ENCODE data around the gene PSMB8. TPM values are rescaled to one million over a fixed set of nuclear protein-coding genes. Genes with fewer than 3 reads are reported as not detected.
"Not testable (repeated sequence)": the region's sequence is repeated elsewhere in the genome, so short reads cannot be mapped to it uniquely, and the experiment has no call there.

Gene PSMB8
- total RNA-seq, 2 experiments from 2014 or later, result 120 to 121 TPM

DNA sequence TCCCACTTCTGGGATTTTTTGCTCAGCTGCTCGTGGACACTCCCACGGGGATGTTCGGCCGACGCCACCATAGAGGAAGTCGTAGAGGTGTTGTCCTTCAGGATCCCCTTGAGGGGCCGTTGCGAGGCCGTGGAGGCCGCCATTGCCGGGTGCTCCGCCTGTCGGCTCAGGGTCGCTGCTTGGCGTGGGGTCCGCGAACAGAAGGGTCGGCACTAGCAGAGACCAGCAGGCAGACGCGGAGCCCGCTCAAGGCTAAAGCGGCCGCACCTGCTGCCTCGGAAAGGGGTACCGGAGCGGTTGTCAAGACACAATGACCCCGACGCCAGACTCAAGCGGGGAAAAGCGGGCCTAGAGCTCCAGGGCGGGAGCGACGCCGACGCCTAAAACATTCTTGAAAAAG is 35.8 kb upstream of the PSMB8 start:
- H3K4me1 ChIP-seq (ENCODE audit: insufficient read depth, low read length), result no peaks in the 10 kb centered on the region
- ChIA-PET CTCF (interaction anchor here (0.7 to 1.4 kb wide), 4 partner anchors 12 to 74 kb away, joined by 3 to 7 read pairs (median 4); partner anchors contain the start of genes HLA-DMA and TAP2), POLR2A (no interaction called here)
- ATAC-seq (ENCODE audit: poor library complexity), result no peak
- H3K27me3 ChIP-seq (ENCODE audit: control insufficient read depth in 1 of 2, insufficient read depth in 2 of 2, low read length in 2 of 2), result no peaks in the 10 kb centered on the region
- no peak for DNase-seq
- no peak overlapping the region for H3K27ac Mint-ChIP-seq
- no peak overlapping the region for H3K4me3 Mint-ChIP-seq
- H3K36me3 Mint-ChIP-seq (ENCODE audit: low read depth), result peaks cover 9% of the 10 kb centered on the region
- H3K36me3 ChIP-seq (ENCODE audit: insufficient read depth, low read length), result peaks cover 5% of the 10 kb centered on the region
- H3K9me3 Mint-ChIP-seq, result no peaks in the 10 kb centered on the region
- no peak overlapping the region for H3K4me3 ChIP-seq (ENCODE audit: low read length)
- H3K9me3 ChIP-seq (ENCODE audit: control insufficient read depth in 1 of 2, insufficient read depth in 1 of 2, low read length in 2 of 2), result no peaks in the 10 kb centered on the region
- TF ChIP-seq, protein P1, sequence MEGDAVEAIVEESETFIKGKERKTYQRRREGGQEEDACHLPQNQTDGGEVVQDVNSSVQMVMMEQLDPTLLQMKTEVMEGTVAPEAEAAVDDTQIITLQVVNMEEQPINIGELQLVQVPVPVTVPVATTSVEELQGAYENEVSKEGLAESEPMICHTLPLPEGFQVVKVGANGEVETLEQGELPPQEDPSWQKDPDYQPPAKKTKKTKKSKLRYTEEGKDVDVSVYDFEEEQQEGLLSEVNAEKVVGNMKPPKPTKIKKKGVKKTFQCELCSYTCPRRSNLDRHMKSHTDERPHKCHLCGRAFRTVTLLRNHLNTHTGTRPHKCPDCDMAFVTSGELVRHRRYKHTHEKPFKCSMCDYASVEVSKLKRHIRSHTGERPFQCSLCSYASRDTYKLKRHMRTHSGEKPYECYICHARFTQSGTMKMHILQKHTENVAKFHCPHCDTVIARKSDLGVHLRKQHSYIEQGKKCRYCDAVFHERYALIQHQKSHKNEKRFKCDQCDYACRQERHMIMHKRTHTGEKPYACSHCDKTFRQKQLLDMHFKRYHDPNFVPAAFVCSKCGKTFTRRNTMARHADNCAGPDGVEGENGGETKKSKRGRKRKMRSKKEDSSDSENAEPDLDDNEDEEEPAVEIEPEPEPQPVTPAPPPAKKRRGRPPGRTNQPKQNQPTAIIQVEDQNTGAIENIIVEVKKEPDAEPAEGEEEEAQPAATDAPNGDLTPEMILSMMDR (IDR thresholded peaks at IDR 0.05), result no peak
- intact Hi-C loops (cut with DNase I, micrococcal nuclease), result no loop called here
- H3K4me1 Mint-ChIP-seq (ENCODE audit: low read depth), result no peaks in the 10 kb centered on the region
- no peak overlapping the region for H3K27ac ChIP-seq (ENCODE audit: low read depth in 1 of 2, low read length in 2 of 2)
- no peaks in the 10 kb centered on the region for H3K27me3 Mint-ChIP-seq

DNA sequence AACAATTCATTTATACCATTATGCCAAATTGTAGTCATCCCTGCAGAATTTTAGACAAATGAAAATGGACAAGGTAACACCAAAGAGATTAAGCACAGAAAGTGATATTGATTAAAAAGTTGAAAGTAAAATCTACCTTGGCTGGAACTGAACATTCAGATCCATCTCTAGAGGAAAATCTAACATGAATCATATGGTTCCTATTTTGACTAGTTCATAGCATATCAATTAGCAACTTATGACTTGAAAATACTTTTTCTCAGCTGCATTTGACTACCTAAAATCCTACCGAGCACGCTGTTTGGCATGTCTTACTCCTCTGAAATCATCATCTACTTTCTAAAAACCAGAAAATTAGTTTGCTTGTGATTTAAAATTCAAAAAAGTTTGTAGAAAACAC is 32.8 kb upstream of the PSMB8 start:
- Histone ChIP-seq H3K9me3 (ENCODE audit: control insufficient read depth in 1 of 2, insufficient read depth in 1 of 2, low read length in 2 of 2) (no peaks in the 10 kb centered on the region), H3K27me3 (ENCODE audit: control insufficient read depth in 1 of 2, insufficient read depth in 2 of 2, low read length in 2 of 2) (no peaks in the 10 kb centered on the region), H3K36me3 (ENCODE audit: insufficient read depth, low read length) (peaks cover 5% of the 10 kb centered on the region), H3K4me3 (ENCODE audit: low read length) (no peak overlapping the region), H3K27ac (ENCODE audit: low read depth in 1 of 2, low read length in 2 of 2) (no peak overlapping the region), H3K4me1 (ENCODE audit: insufficient read depth, low read length) (no peaks in the 10 kb centered on the region)
- Mint-ChIP-seq H3K4me1 (ENCODE audit: low read depth) (no peaks in the 10 kb centered on the region), H3K4me3 (no peak overlapping the region), H3K27ac (no peak overlapping the region), H3K27me3 (no peaks in the 10 kb centered on the region), H3K9me3 (no peaks in the 10 kb centered on the region), H3K36me3 (ENCODE audit: low read depth) (peaks cover 9% of the 10 kb centered on the region)
- intact Hi-C loops (cut with DNase I, micrococcal nuclease), result no loop called here
- ChIA-PET CTCF (interaction anchor here (1.0 to 1.8 kb wide), 4 partner anchors 9 to 108 kb away, joined by 3 to 4 read pairs (median 3); partner anchors contain the start of gene TAP2), POLR2A (interaction anchor here (1.2 kb wide), 1 partner anchor 18 kb away, joined by 3 read pairs; no protein-coding TSS in a partner anchor)
- no peak for DNase-seq
- TF ChIP-seq, protein P1 (IDR thresholded peaks at IDR 0.05), result no peak
- ATAC-seq (ENCODE audit: poor library complexity), result no peak

DNA sequence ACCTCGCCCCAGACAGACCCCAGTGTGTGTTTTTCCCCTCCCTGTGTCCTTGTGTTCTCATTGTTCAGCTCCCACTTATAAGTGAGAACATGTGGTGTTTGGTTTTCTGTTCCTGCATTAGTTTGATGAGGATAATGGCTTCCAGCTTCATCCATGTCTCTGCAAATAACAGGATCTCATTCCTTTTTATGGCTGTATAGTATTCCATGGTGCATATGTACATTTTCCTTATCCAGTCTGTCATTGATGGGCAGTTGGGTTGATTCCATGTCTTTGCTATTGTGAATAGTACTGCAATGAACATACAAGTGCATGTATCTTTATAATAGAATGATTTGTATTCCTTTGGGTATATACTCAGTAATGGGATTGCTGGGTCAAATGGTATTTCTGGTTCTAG is 30.1 kb upstream of the PSMB8 start:
- H3K4me3 Mint-ChIP-seq; intact Hi-C loops (cut with DNase I, micrococcal nuclease); H3K27me3 Mint-ChIP-seq; ATAC-seq (ENCODE audit: poor library complexity); H3K4me1 ChIP-seq (ENCODE audit: insufficient read depth, low read length); POLR2A ChIA-PET; H3K4me1 Mint-ChIP-seq (ENCODE audit: low read depth); DNase-seq; H3K36me3 Mint-ChIP-seq (ENCODE audit: low read depth); H3K27me3 ChIP-seq (ENCODE audit: control insufficient read depth in 1 of 2, insufficient read depth in 2 of 2, low read length in 2 of 2); H3K36me3 ChIP-seq (ENCODE audit: insufficient read depth, low read length); H3K27ac Mint-ChIP-seq; H3K27ac ChIP-seq (ENCODE audit: low read depth in 1 of 2, low read length in 2 of 2); H3K9me3 Mint-ChIP-seq; H3K9me3 ChIP-seq (ENCODE audit: control insufficient read depth in 1 of 2, insufficient read depth in 1 of 2, low read length in 2 of 2); H3K4me3 ChIP-seq (ENCODE audit: low read length): not testable (repeated sequence)
- CTCF ChIA-PET, result interaction anchor here (1.5 kb wide), 1 partner anchor 60 kb away, joined by 3 read pairs; no protein-coding TSS in a partner anchor

All from CD4-positive, alpha-beta T cell (primary cell).